ENCODE data around the gene ZNF383.
"Not testable (repeated sequence)": the region's sequence is repeated elsewhere in the genome, so short reads cannot be mapped to it uniquely, and the experiment has no call there.

Gene ZNF383

DNA sequence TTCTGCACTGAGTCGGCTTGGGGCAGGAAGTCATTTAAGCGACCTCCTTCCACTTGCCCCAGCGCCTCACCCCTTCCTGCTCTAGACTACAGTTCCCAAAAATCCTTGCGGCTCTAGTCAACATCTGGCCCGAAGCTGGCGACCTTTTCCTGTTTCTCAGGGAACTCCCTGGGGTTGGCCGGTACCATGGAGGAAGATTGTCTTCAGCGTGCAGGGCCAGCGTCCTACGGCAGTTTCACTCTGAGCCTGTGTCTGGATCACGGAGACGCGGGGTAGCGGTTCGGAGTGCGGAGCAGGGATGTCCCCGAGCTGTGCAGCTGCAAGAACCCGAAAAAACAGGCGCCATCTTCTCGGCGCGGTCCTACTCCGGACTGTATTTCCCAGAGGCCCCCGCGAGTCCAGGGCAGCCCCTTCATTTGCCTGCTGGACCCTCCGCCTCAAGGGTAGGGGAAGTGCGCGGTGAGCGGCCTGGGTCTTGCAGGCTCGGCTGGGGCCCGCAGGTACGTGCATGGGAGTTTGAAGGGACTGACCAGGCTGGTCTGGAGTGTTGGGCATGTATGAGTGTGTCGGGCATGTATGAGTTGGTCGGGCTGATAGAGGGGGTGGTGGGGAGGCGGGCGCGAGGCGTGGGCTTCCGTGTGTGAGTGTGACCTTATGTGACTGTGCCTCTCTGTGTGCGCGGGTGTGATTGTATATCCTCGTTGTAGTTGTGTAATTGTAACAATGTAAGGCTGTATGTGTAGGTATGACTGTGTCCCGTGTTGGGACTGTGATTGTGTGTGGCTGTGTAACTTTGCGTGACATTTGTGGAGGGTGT lies at the start of gene ZNF383:
TSS of gene ZNF383 (plus strand) at position 440 of the 817 bp plus-strand sequence. CDS start 12,240 bp downstream, outside the sequence.
- peak; percentile 96 for DNase-seq (ENCODE audit: low spot score)

DNA sequence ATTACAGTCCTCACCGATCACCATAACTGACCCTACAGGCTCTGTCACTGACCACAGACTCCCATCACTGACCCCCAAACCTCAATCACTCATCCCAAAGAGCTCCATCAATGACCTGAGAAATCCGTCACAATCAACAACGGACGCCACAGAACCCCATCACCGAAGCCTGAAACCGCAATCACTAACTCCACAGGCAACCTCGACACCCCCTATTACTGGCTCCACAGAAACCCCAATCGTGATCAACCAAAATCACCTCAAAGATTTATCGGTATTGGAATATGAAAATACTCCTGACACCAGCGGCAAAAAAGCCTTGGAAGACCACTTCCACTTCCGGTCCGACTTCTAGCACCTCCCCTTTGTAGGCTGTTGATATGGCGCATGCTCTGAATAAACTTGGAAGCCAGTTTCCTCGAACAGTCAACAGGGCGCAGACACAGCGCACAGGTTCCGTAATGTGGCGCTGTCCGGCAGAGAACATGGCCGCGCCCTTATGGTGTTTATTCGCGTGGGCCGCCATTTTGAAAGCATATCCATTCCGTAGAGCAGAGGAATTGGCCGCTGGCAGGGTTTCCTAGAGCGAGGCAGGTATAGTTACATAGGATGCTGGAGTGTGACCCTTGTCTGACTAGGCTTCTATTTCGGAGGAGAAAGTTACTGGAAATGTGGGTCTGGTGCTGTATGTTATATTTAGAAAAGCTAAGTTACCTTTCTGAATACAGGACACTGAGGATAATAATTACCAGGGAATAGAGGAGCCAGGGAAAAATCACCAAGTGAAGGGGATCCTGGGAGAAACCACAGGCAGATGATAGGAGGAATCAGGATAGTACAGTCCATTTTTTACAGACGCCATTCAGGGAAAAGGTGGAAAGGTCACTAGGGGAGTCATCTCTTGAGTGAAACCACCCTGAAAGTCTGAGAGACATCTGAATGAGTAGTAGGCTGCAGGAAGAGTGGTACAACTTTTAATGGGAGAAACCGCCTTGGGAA lies 45.3 kb upstream of the ZNF383 start, which contains the start of gene ZNF585A:
TSS of gene ZNF585A (minus strand) at position 328 of the 999 bp plus-strand sequence. CDS start 2,785 bp downstream, outside the sequence.
- peak; percentile 99 for DNase-seq (ENCODE audit: low spot score)

DNA sequence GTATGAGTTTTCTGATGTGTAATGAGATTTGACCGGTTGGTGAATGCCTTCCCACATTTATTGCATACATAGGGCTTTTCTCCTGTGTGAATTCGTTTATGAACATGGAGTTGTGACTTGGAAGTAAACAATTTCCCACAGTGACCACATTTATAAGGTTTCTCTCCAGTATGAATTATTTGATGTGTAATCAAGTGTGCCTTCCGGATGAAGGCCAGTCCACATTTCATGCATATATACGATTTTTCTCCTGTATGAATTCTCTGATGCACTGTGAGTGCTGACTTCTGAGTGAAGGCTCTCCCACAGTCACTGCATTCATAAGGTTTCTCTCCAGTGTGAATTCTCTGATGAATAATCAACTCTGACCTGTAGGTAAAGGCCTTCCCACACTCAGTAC lies 31.9 kb upstream of the ZNF383 start:
- not testable (repeated sequence) for DNase-seq (ENCODE audit: low spot score)

DNA sequence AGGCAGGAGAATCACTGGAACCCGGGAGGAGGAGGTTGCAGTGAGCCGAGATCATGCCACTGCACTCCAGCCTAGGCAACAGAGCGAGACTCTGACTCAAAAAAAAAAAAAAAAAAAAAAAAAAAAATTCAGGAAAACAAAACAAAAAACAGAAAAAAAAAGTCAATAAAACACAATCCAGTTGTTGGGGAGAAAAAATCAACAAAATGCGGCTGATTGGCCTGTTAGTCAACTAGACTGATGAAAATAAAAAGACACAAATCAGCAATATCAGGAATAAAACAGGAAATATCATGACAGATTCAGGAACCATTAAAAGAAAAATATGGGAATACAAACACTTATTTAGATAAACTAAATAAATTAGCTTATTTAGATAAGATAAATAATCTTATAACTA lies 22.8 kb upstream of the ZNF383 start:
- DNase-seq (ENCODE audit: low spot score), result not testable (repeated sequence)

DNA sequence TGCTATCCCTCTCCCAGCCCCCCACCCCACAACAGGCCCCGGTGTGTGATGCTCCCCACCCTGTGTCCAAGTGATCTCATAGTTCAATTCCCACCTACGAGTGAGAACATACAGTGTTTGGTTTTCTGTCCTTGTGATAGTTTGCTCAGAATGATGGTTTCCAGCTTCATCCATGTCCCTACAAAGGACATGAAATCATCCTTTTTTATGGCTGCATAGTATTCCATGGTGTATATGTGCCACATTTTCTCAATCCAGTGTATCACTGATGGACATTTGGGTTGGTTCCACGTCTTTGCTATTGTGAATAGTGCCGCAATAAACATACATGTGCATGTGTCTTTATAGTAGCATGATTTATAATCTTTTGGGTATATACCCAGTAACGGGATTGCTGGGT lies 20.9 kb upstream of the ZNF383 start:
- DNase-seq (ENCODE audit: low spot score), result not testable (repeated sequence)

DNA sequence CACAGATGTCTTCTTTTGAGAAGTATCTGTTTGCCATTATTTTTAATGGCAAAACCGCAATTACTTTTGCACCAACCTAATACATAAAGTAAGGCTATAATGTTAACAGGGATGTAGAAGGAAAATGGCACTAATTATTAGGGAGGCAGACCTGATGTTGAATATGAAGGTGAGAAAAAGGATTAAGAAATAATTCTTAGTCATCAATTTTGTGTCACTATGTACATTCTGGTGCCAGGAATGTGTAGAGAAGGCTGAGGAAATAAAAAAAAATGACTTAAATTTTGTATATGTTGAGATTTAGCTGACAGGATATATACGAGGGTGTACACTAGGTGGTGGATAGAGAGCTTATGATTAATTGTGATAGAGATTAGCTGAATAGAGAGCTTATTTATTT lies 20.2 kb upstream of the ZNF383 start:
- DNase-seq (ENCODE audit: low spot score), result no peak

DNA sequence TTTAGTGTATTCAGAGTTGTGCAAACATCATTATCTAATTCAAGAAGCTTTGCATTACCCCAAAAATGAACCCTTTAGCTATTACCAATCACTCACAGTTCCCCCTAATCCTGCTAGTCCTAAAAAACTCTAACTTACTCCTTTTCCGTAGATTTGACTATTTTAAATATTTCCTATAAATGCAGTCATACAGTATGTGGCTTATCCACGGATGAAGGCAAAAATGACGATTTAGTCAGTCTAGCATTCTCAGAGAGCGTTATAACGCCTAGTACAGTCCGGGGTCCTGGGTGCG lies 587 bp upstream of the ZNF383 start:
- no peak for DNase-seq (ENCODE audit: low spot score)

DNA sequence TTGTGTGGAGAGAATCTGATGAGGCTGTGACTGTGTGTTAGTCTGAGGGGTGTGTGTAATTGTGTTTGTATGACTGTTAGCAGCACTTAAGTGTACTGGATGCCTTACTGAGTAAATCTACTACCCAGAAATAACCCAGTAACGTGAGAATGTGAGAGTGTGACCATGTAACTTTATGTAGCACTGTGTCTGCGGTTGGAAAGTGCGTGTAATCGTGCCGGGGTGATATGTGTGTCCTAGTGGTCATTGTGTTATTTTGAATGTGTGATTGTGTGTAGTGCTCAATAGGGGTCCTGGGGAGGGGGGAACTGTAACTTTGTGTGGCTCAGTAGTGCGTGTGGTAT lies 550 bp downstream of the ZNF383 start:
- no peak for DNase-seq (ENCODE audit: low spot score)

DNA sequence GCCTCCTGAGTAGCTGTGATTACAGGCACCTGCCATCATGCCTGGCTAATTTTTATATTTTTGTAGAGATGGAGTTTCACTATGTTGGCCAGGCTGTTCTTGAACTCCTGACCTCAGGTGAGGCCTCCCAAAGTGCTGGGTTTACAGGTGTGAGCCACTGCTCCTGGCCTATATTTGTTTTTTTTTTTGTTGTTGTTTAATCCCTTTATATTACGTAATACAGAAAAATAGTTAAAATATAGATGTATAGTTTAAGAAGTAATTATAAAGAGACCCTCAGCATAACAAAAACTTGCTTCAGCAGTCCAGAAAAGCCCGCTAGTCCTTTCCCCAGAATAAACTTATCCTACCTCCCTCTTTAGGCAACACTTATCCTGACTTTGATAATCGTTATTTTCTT lies 2.4 kb downstream of the ZNF383 start:
- DNase-seq (ENCODE audit: low spot score), result no peak

DNA sequence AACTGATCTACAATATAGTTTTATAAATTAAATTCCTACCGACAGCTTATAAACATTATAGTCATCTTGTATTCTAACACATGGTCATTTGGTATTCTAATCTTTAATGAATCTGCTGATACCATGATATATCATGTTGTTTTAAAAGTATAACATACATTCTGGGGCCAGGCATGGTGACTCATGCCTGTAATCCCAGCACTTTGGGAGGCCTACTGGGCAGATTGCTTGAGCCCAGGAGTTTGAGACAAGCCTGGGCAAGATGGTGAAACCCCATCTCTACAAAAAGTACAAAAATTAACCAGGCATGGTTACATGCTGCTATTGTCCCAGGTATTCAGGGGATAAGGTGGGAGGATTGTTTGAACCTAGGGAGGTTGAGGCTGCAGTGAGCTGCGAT lies 3.1 kb downstream of the ZNF383 start:
- DNase-seq (ENCODE audit: low spot score), result no peak

DNA sequence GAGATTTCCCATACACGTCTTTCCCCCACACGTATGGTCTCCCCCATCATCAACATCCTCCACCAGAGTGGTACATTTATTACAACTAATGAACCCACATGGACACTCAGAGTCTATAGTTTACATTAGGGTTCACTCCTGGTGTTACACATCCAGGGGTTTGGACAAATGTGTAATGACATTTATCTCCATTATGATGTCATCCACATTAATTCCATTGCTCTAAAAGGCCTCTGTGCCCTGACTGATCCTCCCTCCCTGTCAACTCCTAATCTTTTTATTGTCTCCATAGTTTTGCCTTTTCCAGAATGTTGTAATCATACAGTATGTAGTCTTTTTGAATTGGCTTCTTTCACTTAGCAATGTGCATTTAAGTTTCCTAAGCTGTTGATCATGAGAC lies 8.2 kb downstream of the ZNF383 start:
- no peak for DNase-seq (ENCODE audit: low spot score)

DNA sequence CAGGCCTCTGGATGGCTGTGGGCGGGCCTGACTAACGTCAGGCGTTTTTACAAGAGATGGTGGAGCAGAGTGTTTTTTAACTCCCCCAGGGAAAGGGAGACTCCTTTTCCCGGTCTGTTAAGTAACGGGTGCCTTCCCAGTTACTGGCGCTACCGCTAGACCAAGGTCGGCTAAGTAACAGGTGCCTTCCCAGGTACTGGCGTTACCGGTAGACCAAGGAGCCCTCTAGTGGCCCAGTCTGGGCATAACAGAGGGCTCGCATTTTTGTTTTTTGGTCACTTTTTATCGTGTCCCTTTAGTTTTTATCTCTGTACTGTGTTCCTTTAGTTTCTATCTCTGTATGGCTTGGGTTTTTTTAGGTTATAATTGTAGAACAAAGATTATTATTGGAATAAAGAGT lies 10.0 kb downstream of the ZNF383 start:
- DNase-seq (ENCODE audit: low spot score), result no peak

DNA sequence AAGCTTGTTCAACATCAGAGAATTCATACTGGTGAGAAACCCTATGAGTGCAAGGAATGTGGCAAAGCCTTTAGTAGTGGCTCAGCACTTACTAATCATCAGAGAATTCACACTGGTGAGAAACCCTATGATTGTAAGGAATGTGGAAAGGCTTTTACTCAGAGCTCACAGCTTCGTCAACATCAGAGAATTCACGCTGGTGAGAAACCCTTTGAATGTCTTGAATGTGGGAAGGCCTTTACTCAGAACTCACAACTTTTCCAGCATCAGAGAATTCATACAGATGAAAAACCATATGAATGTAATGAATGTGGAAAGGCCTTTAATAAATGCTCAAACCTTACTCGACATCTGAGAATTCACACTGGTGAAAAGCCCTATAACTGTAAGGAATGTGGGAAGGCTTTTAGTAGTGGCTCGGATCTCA lies 25.2 kb downstream of the ZNF383 start:
- no peak for DNase-seq (ENCODE audit: low spot score)

DNA sequence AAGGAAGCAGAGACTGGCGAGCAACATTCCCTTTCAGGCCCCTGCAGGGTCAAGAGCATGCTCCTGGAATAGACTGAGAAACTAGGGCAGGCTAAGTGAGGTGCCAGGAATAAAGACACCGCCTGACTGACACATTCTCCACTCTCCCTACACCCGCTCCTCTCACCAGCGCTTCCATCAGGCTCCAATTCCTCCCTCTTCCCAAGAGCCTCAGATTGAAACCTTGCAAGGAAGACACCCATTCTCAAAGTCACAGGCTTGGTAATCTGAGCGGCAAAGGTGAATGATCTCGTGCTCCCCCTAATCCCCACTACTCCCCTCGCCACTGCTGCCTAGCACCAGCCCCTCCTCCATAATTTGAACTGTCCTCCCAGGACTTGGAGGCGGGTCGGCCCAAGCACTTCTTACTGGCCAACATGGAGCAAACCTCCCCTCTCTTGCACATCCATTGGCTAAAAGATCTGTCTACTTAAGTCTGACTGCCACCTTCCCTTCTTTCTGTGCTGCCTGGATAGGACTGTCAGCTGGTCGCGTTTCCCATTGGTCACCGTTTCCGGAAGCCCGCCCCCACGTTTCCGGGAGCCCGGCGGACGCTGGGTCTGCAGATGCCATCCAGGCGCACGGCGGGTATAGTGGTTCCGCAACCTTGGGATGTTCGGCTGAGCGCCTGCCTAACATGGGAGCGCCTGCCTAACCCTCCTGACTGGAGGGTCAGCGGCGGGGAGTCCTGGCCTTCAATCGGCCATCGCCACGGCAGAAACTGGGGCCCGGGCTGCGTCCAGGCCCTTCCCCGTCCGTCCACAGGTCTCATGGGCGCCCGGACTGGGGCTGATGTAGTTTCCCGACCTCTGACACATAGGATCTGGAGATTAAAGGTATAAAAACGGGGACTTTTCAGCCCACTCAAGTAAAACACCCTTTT lies 33.6 kb downstream of the ZNF383 start:
- DNase-seq (ENCODE audit: low spot score), result peak; percentile 99

DNA sequence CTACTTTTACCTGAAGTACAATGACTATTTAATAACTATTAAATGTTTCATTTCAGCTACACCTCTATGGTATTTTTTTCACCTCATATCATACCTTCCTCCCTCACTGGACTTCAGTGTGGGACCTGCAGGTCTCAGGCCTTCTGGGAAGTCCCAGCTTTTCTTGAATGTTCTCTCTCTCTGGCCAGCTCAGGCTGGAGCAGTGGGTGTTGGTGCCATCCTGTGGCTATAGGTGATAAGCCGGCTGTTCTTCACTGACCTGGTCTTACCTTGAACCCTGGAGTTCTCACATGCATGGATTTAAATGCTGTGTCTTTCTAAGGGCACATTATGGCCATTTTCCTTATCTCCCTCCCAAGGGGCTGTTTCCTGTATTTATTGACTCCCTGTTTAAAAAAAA lies 45.0 kb downstream of the ZNF383 start:
- not testable (repeated sequence) for DNase-seq (ENCODE audit: low spot score)

DNA sequence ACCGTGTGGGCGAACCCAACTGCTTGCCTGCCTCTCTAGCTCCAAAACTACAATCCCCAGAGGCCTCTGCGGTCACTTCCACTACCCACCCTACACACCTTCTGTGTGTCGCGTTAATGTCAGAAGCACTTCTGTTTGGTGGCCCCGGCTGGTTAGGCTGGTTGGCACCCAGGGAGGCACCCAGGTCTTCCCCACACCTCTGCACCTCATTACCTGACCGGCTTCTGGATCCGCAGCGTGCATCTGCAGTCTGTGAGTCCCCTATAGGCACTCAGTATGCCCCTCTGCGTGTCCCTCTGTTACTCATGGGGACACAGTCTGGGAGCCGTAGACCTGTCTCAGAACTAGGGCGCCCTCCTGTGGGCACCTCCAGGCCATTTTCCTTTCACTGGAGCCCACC lies 49.0 kb downstream of the ZNF383 start:
- not testable (repeated sequence) for DNase-seq (ENCODE audit: low spot score)

DNA sequence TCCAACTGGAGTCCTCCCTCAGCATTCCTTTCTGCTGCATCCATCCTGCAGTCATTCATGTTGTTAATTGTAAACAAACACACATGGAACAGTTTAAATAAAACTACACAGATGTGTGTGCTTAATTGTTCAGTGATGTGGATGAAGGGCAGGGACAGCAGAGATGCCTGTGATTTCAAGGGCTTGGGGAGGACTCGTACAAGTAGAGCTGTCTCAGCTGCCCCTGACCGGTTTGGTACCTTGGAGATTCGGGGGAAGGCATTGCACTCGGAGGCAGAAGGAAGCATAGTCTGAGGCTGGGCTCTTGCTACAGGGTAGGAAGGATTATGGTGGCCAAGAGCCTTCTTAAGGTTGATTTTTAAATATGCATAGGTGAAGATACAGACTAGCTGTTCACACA lies 49.7 kb downstream of the ZNF383 start:
- DNase-seq (ENCODE audit: low spot score), result not testable (repeated sequence)

DNA sequence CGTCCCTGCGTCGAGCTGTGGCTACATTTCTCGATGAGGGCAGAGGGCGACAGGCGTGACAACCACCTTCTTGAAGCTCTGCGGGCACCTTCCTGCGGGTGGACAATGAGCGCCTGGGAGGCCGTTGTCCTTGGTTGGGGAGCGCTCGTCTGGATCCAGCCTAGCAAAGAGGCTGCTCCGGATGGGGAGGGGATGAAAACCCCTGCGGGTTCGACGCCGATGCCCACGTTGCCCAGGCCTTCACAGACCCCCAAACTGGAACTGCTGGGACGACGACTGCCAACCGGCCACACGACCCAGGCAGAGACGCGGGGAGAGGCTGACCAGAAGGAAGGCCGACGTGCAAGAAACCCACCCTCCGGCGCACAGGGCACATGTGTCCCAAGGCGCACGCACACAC lies 62.6 kb downstream of the ZNF383 start:
- DNase-seq (ENCODE audit: low spot score), result not testable (repeated sequence)

DNA sequence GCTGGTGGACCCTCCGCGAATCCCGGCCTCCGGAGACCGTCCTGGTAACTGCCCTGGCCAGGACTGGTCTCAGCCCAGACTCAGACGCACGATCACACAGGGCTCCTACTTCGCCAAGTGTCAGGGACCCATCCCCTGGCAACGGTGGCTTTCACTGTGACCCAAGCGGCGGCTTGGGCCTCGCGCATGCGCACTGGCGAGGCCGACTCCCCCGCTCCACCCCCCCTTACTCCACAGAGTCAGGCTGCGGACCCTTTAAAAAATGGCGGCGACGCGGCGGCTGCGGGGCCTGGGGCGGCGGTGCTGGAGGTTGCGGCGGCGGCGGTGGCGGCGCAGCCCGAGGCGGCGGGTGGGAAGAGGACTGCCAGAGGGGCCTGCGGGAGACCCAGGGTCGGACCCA lies 66.0 kb downstream of the ZNF383 start:
- DNase-seq (ENCODE audit: low spot score), result not testable (repeated sequence)

DNA sequence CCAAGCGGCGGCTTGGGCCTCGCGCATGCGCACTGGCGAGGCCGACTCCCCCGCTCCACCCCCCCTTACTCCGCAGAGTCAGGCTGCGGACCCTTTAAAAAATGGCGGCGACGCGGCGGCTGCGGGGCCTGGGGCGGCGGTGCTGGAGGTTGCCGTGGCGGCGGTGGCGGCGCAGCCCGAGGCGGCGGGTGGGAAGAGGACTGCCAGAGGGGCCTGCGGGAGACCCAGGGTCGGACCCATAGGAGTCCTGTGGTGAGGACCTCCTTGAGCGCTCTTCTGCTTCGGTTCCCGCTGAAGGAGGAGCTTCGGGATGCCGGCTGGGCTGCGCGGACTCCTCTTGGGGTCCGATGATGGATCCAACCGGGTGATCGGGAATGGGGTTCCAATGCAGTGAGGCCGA lies 71.2 kb downstream of the ZNF383 start:
- DNase-seq (ENCODE audit: low spot score), result not testable (repeated sequence)

DNA sequence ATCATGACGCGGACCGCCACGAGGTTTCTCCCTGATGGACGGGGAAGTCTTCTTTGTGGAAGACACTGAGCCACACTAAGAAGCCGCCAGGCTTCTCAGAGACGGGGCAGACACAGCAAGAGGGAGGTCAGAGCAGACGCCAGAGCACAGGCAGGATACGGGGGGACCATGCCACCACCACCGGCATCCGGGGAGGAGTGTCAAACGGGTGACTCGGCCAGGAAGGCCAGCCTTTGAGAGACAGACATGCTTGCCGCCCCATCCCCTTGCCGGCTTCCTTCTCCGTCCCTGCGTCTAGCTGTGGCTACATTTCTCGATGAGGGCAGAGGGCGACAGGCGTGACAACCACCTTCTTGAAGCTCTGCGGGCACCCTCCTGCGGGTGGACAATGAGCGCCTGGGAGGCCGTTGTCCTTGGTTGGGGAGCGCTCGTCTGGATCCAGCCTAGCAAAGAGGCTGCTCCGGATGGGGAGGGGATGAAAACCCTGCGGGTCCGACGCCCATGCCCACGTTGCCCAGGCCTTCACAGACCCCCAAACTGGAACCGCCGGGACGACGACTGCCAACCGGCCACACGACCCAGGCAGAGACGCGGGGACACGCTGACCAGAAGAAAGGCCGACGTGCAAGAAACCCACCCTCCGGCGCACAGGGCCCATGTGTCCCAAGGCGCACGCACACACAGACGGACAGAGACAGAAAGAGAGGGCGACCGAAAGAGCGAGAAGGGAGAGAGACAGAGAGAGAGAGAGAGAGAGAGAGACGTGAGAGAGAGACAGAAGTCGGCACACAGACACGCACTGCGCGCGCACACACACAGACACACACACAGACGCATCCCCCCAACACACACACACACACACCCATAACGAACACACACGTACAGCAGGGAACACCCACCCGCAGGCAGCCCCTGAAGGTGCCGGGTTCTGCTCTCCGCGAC lies 75.3 kb downstream of the ZNF383 start:
- DNase-seq (ENCODE audit: low spot score), result not testable (repeated sequence)

Measured in Ammon's horn (tissue), 1 donor.